ENCODE results near the gene CHTOP. TPM values are rescaled to one million over a fixed set of nuclear protein-coding genes. Genes with fewer than 3 reads are reported as not detected.

CHTOP gene
- total and polyA plus RNA-seq, 2 experiments from 2014 or later: 73.4 to 97.8 TPM

GRCh38 chr1:153682730-153683129, 48.9 kb downstream of the CHTOP start (continued):
- TF ChIP-seq ZNF462 (CRISPR knock-in tag; IDR thresholded peaks at IDR 0.05): no peak

GRCh38 chr1:153683854-153684253, 50.0 kb downstream of the CHTOP start:
- Histone ChIP-seq H3K36me3 (ENCODE audit: insufficient read depth) (no peaks in the 10 kb centered on the region), H3K9me2 (ENCODE audit: insufficient read depth) (no peaks in the 10 kb centered on the region), H3K4me1 (ENCODE audit: insufficient read depth) (peaks cover 6% of the 10 kb centered on the region), H3F3A (replicated peaks; ENCODE audit: low read depth) (0 out of 2 replicates have a peak, but pooled peaks cover 2% of the 10 kb centered on the region), H3K4me3 (no peak overlapping the region), H2AFZ (no peak overlapping the region), H4K20me1 (replicated peaks; ENCODE audit: insufficient read depth) (no peaks in the 10 kb centered on the region), H3K27me3 (ENCODE audit: insufficient read depth) (peaks cover 24% of the 10 kb centered on the region), H3K4me2 (no peak overlapping the region), H3K27ac (ENCODE audit: low read depth) (no peak overlapping the region), H3K79me2 (replicated peaks; ENCODE audit: insufficient read depth) (no peaks in the 10 kb centered on the region)
- Mint-ChIP-seq H3K36me3 (ENCODE audit: low read depth) (peaks cover 58% of the 10 kb centered on the region), H3K27ac (no peak overlapping the region), H3K4me3 (no peak overlapping the region), H3K9me3 (no peaks in the 10 kb centered on the region; the same call in 1 of the 3 replicates), H3K4me1 (peaks cover 23% of the 10 kb centered on the region), H3K27me3 (ENCODE audit: insufficient read depth, low read depth, poor library complexity) (peaks cover 28% of the 10 kb centered on the region)
- no peak for ATAC-seq
- DNase-seq (ENCODE audit: low spot score): no peak
- TF ChIP-seq CTCF (conservative IDR thresholded peaks at IDR 0.05; ENCODE audit: low read depth in 2 of 2) (no peak), EZH2 (IDR thresholded peaks at IDR 0.05; ENCODE audit: low read depth, unreplicated experiment) (no peak), CREB1 (CRISPR knock-in tag; IDR thresholded peaks at IDR 0.05; ENCODE audit: low read depth) (no peak), JUNB (IDR thresholded peaks at IDR 0.05; ENCODE audit: unreplicated experiment) (no peak)
- TF ChIP-seq, protein P1, sequence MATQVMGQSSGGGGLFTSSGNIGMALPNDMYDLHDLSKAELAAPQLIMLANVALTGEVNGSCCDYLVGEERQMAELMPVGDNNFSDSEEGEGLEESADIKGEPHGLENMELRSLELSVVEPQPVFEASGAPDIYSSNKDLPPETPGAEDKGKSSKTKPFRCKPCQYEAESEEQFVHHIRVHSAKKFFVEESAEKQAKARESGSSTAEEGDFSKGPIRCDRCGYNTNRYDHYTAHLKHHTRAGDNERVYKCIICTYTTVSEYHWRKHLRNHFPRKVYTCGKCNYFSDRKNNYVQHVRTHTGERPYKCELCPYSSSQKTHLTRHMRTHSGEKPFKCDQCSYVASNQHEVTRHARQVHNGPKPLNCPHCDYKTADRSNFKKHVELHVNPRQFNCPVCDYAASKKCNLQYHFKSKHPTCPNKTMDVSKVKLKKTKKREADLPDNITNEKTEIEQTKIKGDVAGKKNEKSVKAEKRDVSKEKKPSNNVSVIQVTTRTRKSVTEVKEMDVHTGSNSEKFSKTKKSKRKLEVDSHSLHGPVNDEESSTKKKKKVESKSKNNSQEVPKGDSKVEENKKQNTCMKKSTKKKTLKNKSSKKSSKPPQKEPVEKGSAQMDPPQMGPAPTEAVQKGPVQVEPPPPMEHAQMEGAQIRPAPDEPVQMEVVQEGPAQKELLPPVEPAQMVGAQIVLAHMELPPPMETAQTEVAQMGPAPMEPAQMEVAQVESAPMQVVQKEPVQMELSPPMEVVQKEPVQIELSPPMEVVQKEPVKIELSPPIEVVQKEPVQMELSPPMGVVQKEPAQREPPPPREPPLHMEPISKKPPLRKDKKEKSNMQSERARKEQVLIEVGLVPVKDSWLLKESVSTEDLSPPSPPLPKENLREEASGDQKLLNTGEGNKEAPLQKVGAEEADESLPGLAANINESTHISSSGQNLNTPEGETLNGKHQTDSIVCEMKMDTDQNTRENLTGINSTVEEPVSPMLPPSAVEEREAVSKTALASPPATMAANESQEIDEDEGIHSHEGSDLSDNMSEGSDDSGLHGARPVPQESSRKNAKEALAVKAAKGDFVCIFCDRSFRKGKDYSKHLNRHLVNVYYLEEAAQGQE (IDR thresholded peaks at IDR 0.05; ENCODE audit: unreplicated experiment): no peak
